ENCODE results near the gene INTS13.

DNA sequence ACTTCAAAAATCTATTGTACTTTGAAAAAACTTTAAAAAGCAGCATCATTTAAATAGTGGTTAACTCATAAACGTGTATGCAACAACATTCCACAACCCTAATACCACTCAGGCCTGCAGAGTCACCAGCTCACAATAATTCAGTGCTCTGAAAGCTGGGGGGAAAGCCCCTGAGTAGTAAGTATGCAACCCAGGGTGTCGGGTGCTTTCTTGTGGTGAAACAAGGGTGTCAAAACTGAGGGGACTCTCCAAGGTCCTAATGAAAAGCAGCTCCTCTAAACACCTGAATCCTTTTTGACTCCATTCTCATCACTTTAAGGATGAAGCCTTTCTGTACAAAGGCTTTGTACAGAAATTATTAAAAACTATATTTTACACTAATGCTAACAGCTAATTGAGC, 34.2 kb upstream of the INTS13 start:
- TF ChIP-seq, protein P1, sequence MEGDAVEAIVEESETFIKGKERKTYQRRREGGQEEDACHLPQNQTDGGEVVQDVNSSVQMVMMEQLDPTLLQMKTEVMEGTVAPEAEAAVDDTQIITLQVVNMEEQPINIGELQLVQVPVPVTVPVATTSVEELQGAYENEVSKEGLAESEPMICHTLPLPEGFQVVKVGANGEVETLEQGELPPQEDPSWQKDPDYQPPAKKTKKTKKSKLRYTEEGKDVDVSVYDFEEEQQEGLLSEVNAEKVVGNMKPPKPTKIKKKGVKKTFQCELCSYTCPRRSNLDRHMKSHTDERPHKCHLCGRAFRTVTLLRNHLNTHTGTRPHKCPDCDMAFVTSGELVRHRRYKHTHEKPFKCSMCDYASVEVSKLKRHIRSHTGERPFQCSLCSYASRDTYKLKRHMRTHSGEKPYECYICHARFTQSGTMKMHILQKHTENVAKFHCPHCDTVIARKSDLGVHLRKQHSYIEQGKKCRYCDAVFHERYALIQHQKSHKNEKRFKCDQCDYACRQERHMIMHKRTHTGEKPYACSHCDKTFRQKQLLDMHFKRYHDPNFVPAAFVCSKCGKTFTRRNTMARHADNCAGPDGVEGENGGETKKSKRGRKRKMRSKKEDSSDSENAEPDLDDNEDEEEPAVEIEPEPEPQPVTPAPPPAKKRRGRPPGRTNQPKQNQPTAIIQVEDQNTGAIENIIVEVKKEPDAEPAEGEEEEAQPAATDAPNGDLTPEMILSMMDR (IDR thresholded peaks at IDR 0.05; ENCODE audit: low read depth, low read length), result no peak
- no peak for TF ChIP-seq EZH2phosphoT487 (IDR thresholded peaks at IDR 0.05; ENCODE audit: low read depth)

Measured in OCI-LY3 (cell line).